Aortic smooth muscle cell (primary cell): ENCODE data around the gene NAP1L2. TPM values are rescaled to one million over a fixed set of nuclear protein-coding genes. Genes with fewer than 3 reads are reported as not detected.

Experiments used
- total RNA-seq: library from RNA; depleted of rRNA; stranded (reverse); fragments of >200 nt; gene quantifications from 2 replicates; pipeline ENCODE4 v1.2.3, GENCODE V29; 2014

NAP1L2 gene
- 1.2 and 2.2 TPM in 2 replicates for total RNA-seq

GRCh38 chrX:73214426-73215094 is at the start of gene NAP1L2:
NAP1L2 (minus strand) TSS chrX:73214851; CDS start chrX:73214492, 359 bp downstream.

Other genes starting within 250 kb of the NAP1L2 start
- not detected in 2 replicates for gene PABPC1L2B, start 211.9 kb downstream of the NAP1L2 start, total RNA-seq
- not detected in 2 replicates for gene PABPC1L2A, start 135.3 kb downstream of the NAP1L2 start, total RNA-seq
- gene CDX4, start 232.2 kb upstream of the NAP1L2 start, total RNA-seq, result not detected in 2 replicates